Measurements from ENCODE around the gene SLC38A4.
"Not testable (repeated sequence)": the region's sequence is repeated elsewhere in the genome, so short reads cannot be mapped to it uniquely, and the experiment has no call there.

The SLC38A4 gene, protein sequence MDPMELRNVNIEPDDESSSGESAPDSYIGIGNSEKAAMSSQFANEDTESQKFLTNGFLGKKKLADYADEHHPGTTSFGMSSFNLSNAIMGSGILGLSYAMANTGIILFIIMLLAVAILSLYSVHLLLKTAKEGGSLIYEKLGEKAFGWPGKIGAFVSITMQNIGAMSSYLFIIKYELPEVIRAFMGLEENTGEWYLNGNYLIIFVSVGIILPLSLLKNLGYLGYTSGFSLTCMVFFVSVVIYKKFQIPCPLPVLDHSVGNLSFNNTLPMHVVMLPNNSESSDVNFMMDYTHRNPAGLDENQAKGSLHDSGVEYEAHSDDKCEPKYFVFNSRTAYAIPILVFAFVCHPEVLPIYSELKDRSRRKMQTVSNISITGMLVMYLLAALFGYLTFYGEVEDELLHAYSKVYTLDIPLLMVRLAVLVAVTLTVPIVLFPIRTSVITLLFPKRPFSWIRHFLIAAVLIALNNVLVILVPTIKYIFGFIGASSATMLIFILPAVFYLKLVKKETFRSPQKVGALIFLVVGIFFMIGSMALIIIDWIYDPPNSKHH

DNA sequence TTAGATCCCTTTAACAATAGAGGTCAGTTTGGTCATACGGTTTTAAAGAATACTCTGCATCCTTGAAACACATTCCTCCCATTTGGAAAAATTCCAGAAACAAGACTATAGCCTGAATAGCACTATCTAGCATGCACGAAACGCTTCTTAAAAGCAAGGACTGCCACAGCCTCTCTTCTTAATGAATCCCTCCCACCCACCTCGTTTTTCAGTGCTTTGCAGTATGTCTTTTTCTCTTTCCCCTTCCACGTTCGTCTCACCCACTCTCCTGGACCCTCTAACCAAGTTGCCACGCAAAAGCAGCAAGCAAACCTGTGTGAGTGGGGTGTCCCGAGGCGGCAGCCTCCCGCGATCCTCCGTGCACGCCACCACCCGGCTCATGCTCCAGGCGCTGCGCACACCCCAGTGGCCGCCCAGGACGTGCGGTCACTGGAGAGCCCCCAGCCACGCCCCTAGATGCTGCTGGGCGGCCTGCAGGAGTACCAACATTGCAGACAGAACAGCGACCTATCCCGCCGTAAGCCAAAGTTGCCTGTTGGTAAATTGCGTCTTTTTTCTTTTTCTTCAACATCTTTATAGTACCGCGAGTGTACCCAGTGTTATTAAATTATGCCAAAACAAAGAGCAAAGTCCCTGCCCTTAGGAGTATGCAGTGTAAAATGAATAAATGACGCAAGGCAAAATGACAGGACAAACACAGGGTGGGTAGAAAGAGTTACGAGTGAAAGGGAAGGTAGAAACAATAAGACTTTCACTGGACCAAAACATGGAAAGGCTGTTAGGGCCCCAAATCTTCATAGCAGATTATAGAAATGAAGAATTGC, at the start of gene SLC38A4:
SLC38A4 (minus strand) TSS at position 407 of the 824 bp plus-strand sequence. CDS start 32,926 bp downstream, outside the sequence.
- no peak for DNase-seq (ENCODE audit: low spot score)

DNA sequence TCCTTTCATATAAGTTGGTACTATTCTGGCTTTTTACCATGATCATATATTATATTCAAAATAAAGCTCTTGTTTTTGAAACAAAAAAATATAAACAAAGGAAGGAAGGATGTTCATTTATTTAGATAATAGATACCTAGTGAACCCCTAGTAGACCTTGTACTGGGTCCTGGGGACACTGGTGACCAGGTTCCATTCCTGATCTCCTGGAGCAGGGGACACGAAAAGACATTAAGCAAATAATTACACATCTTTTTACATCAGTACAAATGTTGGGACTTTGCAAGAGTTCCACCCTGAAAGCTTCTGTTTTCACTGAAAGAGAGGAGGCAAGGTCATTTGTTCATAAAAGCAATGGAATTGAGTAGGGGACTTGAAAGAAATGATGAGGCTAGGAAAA, 49.3 kb upstream of the SLC38A4 start:
- DNase-seq (ENCODE audit: low spot score): no peak

DNA sequence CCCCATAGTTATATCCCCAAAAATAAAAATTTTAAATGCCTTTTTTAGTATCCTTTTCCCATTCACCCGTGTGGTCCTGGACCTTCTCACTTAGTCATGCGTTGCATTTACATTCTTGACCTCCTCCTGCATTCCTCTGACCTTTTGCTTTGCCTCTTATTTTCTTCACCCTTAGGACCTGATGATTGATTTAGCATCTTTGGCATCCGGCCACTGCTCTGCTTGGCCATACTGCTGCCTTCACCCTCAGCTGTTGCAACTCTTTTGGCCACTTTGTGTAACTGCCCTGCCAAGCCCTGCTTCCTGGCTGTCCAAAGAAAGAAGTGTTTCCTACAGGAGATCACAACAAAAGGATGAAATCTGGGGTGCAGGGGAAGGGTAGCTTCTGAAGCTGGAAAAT, 48.8 kb upstream of the SLC38A4 start:
- no peak for DNase-seq (ENCODE audit: low spot score)

DNA sequence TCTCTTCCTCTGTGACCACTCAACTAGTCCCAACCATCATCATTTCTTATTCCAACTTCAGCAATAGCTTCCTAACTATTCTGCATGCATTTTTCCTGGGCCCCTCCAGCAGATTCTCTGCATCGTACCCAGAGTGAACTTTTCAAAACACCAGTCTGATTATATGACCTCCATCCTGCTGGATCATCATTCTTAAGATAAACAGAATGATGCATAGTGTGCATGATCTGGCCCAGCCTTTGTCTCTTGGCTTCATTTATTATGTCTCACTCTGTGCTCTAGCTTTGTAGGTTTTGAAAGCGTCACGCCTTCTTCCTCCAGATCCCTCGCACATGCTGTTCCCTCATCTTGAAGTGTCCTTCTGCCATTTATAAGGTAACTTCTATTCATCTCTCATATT, 46.3 kb upstream of the SLC38A4 start:
- DNase-seq (ENCODE audit: low spot score): no peak

DNA sequence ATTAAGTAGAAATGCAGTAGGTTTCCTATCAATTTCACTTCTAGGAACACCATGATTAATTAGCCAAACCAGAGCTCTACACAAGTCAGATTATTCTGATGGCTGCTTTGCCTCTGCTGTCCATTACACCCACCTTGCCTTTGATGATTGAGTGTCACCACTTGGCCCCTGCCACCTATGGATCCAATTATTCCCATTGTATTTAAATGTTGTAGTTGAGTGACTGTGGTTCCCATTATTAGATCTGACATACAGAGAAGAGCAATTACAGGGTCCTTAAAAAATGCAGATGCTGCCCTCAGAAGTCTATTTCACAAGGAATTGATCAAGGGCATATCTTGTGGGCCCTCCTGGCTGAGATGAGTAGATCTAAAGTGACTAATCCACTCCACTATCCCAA, 39.5 kb upstream of the SLC38A4 start:
- no peak for DNase-seq (ENCODE audit: low spot score)

DNA sequence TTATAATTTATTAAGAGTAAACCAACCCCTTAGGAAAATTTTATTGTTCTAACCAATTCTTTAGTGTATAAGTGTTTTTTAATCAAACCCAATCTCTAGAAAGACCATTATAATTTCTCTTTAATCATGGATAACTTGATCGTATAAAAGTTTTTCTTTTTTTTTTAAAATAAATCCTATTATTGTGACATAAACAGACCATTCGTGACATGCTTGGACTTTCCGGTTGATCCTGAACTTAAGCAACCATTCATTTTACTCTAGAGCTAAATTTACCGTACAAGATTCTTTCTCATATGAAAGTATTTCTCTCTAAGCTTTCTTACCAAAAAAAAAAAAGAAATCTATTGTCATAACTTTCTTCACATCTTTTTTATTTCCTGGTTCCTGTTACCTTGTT, 32.6 kb upstream of the SLC38A4 start:
- no peak for DNase-seq (ENCODE audit: low spot score)

DNA sequence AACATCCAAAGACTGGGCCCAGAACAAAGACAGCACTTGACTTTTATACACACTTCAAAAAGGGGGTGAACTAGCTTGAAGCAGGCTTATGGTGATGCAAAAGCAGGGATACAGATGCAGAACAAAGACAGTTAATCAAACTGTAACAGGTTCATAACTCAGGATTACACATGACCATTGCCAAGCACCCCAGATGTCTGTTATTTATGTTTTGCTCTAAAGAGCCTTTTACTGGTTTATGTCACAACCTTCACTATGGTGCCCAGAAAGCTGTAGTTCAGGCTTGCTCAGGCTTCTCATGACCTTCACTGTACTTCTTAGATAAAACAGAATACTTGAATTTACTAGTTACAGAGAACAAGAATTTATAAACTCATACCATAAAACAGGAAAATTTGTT, 31.7 kb upstream of the SLC38A4 start:
- no peak for DNase-seq (ENCODE audit: low spot score)

DNA sequence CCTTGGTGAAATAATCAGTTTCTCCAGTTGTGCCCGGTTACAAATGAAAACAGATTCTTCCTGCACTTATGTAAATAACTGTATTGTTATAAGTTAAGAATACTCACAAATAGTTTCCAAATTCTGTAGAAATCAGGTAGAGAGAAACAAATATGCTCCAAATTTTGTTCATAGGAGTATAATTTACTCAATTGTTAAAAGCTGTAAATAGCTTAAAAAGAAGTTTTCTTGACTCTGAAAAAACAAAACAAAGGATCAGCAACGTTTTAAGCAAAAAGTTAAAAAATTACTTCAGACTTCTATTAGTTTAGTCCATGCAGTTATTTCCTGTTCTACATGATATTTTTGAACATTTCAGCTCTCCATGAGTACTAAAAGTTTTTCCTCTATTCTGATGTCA, 30.0 kb upstream of the SLC38A4 start:
- no peak for DNase-seq (ENCODE audit: low spot score)

DNA sequence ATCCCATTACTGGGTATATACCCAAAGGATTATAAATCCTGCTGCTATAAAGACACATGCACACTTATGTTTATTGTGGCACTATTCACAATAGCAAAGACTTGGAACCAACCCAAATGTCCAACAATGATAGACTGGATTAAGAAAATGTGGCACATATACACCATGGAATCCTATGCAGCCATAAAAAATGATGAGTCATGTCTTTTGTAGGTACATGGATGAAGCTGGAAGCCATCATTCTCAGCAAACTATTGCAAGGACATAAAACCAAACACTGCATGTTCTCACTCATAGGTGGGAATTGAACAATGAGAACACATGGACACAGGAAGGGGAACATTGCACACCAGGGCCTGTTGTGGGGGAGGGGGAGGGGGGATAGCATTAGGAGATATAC, 28.4 kb upstream of the SLC38A4 start:
- DNase-seq (ENCODE audit: low spot score): not testable (repeated sequence)

DNA sequence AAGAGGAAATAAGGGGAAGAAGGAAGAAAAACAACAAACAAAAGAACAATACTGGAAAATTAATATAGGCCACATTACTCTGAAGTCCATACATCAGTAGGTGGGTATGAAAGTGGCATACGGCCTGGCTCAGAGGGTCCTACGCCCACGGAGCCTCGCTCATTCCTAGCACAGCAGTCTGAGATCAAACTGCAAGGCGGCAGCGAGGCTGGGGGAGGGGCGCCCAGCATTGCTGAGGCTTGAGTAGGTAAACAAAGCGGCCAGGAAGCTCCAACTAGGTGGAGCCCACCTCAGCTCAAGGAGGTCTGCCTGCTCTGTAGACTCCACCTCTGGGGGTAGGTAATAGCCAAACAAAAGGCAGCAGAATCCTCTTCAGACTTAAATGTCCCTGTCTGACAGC, 23.0 kb upstream of the SLC38A4 start:
- not testable (repeated sequence) for DNase-seq (ENCODE audit: low spot score)

DNA sequence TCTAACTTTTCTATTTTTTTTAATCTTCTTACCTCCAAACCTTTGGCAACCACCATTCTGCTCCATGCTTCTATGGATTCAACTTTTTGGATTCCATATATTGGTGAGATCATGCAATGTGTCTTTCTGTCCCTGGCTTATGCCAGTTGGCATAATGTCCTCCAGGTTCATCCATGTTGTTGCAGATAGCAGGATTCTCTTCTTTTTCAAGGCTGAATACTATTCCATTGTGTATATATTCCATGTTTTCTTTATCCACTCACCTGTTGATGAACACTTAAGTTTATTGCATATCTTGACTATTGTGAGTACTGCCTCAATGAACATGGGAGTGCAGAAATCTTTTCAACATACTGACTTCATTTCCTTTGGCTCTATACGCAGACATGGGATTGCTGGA, 21.2 kb upstream of the SLC38A4 start:
- DNase-seq (ENCODE audit: low spot score): no peak

DNA sequence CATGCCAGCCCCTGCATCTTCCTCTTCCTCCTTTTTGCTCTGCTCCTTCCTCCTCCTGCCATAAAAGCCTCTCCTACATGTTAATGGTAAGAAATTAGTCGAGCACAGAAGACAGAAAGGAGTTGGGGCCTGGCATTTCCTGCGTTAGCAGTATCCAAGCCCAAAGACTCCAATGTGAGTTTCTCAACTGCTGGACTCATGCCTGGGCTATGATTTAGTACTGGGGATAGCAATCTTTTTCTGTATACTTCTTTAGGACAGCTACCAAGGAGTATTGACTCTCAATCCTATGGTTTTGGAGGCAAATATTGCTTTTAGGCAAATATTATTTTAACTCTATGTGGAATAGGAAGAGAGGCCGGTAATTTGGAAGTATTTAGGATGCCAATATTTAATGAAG, 18.0 kb upstream of the SLC38A4 start:
- DNase-seq (ENCODE audit: low spot score): no peak

DNA sequence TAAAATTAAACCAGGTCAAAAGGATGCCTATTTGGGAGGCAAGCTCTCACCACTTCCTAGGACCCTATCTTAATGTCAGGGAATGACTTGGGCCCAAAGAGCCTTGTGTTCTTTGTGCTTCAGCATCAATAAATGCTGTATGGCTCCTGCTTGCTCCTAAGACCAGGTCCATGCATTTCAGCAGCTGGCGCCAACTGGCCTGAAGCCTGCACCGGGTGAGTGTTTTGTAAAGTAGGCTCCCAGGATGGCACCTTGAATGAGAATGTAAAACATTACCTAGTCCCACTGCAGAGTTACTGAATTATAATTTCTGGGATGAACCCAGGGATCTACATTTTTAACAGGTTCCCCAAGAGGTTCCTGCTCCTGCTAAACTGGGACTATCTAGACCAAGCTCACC, 16.1 kb upstream of the SLC38A4 start:
- no peak for DNase-seq (ENCODE audit: low spot score)

DNA sequence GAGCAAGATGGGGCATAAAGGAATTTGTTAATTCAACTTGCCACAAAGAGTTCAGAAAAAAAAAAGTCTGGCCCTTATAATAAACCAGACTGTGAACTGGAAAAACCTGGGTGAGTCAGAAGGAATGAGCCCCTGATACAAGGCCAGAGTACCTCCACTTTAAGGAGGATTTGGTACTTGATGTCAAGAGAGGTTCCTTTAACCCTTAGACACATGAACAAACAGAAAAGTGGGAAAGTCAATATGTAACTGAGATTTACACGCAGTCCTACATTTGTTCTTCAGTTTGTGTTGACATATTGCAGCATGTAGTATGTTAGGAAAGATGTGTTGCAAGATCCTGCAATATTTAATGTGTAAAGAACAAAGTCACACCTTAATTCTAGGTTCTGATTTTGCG, 14.2 kb upstream of the SLC38A4 start:
- no peak for DNase-seq (ENCODE audit: low spot score)

DNA sequence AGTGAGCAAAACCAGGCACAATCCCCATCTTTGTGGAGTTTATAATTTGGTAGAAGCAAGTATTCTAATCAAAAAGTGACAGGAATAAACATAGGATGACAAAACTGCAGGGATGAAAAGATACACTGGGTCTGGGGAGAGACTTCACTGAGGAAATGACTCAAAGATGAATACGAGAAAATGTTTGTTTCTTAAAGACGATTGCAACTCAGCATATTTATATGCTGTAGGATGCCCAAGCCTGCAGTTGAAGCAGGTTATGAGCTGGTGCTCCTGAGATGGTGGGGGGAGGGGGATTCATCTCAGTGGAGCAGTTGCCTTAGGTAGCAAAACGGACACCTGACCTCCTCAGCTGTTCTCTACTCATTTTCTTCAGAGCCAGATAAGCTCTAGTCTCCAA, 13.4 kb upstream of the SLC38A4 start:
- no peak for DNase-seq (ENCODE audit: low spot score)

DNA sequence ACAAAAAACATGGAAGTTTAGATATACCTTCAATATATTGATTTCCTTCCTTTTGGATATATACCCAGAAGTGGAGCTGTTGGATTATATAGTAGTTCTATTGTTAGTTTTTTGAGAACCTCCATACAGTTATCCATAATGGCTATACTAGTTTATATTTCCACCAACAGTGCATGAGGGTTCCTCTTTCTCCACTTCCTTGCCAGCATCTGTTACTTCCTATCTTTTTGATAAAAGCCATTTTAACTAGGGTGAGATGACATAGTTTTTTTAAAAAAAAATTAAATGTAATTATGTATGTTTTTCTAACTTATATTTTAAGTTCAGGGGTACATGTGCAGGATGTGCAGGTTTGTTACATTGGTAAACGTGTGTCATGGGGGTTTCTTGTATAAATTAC, 10.0 kb upstream of the SLC38A4 start:
- no peak for DNase-seq (ENCODE audit: low spot score)

DNA sequence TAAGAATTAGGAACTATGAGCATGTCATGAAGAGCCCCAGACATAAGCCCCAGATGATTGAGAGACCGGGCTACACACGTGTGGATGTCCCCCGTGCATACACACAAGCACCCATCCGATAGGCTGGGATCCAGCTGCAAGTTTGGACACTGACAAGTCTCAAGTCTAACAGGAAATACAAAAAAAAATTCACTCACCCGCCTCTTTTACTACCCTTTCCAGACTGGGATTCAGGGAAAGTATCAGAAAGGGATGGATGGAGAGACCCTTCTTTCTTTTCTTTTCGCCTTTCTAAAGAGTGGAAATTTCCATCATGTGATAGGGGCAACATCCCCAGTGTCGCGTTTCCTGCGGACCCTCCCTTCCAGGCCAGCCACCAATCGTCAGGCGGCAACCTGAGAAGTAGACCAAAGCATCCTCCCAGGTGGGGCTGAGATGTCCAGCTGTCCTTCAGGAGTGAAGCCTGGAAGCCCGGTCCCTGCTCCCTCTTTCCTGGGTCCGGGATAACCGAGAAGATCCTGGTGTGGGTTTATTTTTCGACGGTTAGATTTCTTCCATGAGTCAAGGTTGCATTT, 6.4 kb upstream of the SLC38A4 start:
- DNase-seq (ENCODE audit: low spot score): no peak

DNA sequence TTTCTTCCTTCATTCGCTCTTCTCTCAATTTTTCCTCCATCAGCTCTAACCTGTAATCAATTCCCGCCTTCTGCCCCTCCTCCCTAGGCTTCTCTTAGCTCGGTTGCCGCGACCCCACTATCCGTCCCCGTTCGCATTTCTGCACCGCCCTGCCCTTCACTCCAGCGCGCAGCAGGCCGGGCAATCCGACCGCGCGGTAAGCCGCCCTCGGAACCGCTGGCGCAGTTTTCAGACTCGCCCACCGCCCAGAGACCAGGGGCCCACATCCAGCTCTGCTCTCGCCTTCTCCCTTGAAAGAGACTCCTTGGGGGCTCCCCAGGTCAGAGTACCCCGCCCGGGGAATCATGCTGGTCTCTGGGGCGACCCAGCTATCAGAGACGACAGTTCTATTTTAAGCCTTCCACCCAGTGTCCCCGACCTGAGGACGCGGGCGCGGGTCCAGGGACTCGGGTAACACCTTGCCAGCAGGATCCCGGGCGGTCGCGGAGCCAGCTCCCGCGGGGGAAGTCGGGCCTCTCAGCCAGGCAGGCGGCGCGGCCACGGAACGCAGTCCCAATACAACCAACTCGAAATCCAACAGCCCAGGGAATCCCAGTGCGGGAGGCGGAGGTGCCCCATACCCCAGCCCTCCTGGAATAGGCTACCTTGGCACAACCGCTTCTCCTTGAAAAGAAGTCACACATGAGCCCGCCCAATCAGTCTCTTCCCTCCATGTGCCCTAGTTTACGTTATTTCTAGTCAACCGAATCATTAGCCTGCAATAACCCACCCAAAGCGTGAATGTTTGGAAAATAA, 5.7 kb upstream of the SLC38A4 start:
- DNase-seq (ENCODE audit: low spot score): no peak

DNA sequence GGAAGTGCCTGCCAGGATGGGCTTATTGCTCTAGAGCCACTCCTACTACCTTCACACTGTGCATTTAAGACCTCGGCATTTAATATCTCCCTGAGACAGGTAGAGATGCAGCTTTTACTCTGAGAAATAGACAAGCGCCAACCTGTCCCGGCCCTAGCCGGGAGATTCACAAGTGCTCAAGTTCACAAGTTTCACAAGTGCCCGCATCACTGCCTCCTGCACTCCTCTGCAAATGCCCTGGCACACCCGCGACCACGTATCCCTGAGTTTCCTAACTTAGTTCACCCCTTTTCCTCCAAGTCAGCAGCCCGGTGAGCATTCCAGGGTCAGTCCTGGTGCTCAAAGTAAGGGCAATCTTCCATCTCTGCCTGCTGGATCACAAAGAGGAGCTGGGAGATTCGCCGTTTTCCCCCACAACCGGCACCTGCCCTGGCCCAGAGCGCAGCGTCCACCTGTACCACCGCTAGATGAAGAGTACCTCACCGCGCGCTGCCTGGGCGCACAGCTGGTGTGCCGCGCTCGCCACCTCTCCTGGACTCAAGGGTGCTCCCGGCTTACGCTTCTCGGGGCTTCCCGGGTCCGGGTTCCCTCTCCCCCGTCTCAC, 5.0 kb upstream of the SLC38A4 start:
- no peak for DNase-seq (ENCODE audit: low spot score)

DNA sequence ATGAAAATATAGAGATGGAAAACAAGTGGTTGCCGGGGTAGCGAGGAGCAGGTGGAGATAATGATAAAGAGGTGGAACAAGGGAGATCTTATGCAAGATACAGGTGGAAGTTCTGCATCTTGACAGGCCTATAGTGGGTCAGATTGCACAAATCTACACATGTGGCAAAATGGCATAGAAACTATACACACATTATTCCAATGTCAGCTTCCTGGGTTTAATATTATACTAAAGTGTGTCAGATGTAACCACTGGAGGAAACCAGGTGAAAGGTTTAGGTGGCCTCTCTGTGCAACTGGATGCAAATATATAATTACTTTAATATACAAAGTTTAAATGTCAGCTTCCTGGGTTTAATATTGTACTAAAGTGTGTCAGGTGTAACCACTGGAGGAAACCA, 1.1 kb downstream of the SLC38A4 start:
- DNase-seq (ENCODE audit: low spot score): no peak

DNA sequence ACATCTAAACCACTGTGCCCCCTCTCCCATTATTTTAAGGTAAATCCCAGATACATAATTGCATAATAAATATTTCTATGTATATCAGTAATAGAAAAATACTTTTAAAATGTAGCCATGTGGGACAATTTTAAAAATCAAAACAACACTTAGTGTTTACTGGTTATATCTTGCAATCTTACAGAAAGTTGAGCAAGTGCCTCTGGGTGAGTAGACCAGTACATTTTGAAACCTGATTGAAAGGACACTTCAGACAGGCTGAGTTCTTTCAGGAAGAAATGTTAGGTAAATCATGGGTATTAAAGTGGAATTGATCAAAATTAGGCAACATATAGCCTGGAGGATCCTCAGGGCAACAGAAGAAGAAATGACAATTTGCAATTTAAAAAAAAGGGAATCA, 7.2 kb downstream of the SLC38A4 start:
- DNase-seq (ENCODE audit: low spot score): no peak

DNA sequence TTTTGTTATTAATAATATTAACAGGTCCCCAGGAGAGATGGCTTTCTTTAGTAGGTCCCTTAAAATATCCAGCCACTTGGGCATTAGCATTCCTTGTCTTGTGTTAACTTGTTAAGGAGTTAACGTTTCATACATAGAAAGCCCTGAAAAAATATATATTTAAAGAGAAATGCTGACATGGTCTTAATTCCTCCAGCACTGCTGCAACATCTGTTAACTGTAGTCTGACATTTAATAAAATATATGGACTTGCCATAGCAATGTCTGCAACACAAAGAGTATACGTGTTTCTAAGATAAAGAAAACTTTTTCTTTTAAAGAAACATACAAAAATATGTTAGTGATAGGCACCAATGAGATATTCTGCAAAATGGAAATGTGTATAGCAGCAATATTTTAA, 10.0 kb downstream of the SLC38A4 start:
- no peak for DNase-seq (ENCODE audit: low spot score)
